ENCODE results near the gene TKTL1.

The TKTL1 gene

DNA sequence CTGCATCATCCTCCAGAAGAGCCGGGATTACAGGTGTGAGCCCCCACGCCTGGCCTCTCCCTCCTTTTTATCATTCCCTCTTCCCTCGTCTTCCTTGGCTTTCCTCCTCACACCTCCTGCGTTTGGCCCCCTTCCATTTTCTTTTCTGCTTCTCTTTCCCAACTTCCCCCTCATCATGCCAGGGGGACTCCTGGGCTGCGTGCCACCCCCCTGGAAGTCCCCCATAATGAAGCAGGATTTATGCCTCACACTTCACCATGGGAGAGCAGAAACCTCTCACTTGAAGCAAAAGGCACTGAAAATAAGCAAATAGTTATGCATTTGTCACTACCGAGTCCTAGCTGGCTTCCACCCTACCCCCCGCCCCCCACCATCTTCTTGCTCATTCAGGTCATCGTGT is 7.9 kb downstream of the TKTL1 start:
- TF ChIP-seq POLR2A (IDR thresholded peaks at IDR 0.05; ENCODE audit: low read depth, low read length) = no peak
- FAIRE-seq (no peak), DNase-seq (ENCODE audit: insufficient read length, low spot score) (no peak)

DNA sequence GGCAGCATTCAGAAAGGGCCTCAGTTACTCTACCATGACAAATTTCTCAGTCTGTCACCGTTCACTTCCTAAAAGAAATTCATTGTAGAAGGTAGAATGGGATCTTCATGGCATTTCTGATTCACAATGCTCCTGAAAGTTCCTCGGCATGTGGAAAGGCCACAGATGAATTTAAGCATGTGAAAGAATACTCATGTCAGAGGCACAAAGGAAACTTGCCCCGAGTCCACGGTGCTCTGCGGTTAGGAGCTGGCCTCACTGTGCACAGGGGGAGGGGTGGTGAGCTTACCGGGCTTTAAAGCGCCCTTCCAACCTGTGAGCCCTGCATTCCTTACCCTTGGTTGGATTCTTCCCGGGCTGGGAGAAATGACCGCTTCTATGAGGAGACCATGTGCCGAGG is 9.3 kb downstream of the TKTL1 start:
- DNase-seq (ENCODE audit: insufficient read length, low spot score) (no peak), FAIRE-seq (no peak)
- no peak for TF ChIP-seq POLR2A (IDR thresholded peaks at IDR 0.05; ENCODE audit: low read depth, low read length)

DNA sequence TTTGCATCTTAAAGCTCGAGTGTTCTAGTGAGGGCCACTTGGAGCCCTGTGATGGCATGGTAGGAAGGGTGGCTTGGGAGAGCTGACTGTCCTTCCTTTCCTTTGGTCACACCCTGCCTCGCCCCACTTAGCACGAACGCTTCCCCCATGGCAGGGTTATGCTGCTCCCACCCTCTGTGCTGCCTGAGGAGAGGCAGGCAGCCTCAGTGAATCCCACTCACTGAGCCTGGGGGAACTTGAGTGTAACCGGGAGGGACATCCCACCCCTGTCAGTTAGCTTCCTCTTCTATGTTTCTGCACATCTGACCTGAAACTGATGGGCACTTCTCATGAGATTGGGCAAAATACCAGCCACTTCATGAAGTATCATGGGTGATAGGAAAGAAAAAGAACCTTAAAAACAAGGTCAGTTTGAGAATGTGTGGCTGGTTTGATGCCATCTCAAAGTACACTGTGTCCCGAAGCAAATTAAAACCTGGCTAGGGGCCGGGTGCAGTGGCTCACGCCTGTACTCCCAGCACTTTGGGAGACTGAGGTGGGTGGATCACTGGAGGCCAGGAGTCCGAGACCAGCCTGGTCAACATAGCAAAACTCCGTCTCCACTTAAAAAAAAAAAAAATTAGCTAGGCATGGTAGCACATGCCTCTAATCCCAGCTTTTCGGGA is 10.1 kb downstream of the TKTL1 start:
- FAIRE-seq = no peak
- no peak for TF ChIP-seq POLR2A (IDR thresholded peaks at IDR 0.05; ENCODE audit: low read depth, low read length)
- DNase-seq (ENCODE audit: insufficient read length, low spot score) = no peak

DNA sequence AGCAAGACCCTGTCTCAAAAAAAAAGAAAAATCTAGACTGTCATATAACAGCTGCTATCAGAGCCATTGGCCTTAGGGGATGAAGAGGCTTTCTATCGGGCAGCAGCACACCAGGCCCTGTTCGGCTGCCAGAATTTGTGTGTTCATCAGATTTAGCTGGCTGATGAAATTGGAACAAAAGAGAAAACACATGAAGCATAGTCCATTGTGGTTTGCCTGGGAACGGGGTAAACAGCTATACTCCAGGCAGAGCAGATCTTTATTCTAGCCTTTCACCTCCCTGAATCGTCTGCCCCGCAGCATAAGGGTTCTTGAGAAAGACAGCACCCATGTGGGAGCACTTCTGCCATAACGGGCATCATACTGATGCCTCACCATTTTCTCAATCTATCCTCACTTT is 11.6 kb downstream of the TKTL1 start:
- no peak for FAIRE-seq
- DNase-seq (ENCODE audit: insufficient read length, low spot score) = no peak
- no peak for TF ChIP-seq POLR2A (IDR thresholded peaks at IDR 0.05; ENCODE audit: low read depth, low read length)

DNA sequence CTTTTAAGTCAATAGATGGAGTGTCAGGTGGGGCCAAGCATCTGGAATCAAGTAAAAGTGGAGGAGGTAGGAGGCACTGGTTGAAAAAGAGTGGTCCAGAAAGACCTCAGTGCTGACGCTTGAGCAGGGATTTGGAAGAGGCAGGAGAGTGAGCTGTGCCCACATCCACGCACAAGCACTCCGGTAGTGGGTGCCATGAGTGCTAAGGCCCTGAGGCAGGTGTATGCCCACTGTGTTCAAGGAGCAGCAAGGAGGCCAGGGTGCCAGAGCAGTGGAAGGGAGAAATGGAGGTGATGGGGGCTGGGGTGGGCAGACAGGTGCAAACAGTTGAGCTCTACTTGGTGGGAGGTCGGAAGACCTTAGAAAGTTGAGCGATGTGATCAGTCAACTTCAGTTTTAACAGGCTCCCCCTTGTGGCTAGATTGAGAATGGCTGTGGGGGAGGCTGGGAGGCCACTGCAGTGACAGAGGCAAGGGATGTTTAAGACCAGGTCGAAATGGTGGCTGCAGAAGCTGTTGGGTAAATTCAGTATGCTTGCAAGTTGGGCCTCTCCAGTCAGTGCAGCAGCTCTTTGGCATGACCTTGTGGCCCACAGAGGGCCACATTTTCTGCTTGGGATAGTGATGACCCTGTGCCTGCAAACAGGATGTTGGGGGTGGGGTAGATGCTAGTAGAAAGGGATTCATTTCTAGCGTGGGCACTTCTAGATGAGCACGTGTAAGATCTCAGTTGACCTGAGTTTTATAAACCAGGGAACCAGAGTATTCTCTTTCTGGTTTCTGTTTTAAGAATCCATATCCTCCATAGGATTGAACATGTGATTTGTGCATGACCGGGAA is 12.7 kb downstream of the TKTL1 start:
- FAIRE-seq (peak; percentile 61), DNase-seq (ENCODE audit: insufficient read length, low spot score) (peak; percentile 31)
- TF ChIP-seq POLR2A (IDR thresholded peaks at IDR 0.05; ENCODE audit: low read depth, low read length) = no peak

DNA sequence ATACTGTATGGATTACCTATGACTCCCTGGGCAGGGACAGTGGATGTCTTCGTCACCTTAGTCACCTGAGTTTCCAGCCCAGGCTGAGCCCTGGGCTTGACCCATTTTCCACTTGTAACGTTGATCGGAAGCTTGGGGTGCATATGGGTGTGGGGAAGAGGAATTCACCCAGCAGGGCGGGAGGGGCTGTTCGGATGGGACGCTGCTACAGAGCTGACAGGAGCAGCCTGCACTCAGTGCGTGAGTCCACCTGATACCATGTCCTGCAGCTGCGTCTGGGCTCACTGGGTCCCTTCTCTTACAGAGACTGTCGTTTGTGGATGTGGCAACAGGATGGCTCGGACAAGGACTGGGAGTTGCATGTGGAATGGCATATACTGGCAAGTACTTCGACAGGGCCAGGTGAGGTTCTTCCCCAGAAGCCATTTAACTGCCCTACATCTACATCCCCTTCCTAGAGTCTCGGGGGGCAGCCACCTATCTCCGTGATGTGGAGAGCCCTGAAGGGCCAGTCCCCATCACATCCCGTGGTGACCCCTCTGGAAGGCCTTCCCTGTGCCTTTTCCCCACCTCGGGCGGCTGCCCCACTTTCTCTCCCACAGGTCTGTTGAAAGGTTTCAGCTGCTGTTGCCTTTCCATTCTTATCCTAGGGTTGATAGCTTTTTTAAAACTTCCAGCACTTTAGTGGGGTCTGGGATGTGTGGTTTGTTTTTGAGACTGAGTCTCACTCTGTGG is 13.6 kb downstream of the TKTL1 start:
- FAIRE-seq = no peak

DNA sequence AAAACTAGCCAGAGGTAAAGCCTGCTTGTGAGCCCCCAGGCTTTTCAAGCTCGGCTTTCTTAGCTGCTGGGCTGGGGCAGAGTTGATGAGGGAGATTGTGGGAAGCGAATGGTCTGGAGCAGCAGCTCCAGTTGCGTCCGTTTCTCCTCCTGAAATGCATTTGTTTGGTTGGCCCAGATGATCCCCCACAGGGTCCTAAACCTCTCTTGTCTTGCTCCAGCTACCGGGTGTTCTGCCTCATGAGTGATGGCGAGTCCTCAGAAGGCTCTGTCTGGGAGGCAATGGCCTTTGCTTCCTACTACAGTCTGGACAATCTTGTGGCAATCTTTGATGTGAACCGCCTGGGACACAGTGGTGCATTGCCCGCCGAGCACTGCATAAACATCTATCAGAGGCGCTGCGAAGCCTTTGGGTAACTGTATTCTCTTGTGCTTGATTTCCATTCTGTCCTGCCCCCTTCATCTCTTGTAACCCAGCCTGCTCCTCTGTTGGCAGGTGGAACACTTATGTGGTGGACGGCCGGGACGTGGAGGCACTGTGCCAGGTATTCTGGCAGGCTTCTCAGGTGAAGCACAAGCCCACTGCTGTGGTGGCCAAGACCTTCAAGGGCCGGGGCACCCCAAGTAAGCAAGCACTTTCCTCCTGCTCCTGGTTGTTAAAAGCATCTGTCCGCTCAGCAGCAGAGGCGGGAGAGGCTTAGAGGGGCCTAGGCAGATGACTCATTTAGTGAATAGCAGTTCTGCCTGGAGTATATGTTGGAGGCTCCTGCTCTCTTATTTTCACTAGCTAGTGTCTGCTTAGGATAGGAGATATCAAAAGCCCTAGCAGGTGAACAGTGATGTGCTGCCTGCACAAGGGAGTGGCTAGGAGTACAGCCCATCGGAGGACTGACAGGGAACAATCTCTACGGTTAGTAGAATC is 15.3 kb downstream of the TKTL1 start:
- no peak for FAIRE-seq
- no peak for TF ChIP-seq POLR2A (IDR thresholded peaks at IDR 0.05; ENCODE audit: low read depth, low read length)
- DNase-seq (ENCODE audit: insufficient read length, low spot score) = no peak

More for the DNA sequence above, 13.6 kb downstream of the TKTL1 start:
- TF ChIP-seq POLR2A (IDR thresholded peaks at IDR 0.05; ENCODE audit: low read depth, low read length) = no peak
- DNase-seq (ENCODE audit: insufficient read length, low spot score) = no peak

DNA sequence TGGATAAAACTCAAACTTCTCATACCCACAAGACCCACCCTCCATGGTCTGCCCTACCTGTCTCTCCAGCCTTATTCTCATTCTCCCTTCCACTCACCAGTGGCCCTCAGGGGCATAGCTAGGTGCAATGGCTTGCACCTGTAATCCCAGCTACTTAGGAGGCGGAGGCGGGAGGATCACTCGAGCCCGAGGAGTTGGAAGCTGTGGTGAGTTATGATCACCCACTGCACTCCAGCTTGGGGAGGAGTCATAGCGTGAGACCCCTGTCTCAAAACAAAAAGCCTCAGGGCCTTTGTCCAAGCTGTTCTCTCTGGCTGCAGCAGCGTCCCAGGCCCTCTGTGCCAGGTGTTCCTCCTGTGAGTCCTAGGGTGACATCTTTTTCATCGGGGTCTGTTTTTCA is 16.5 kb downstream of the TKTL1 start:
- DNase-seq (ENCODE audit: insufficient read length, low spot score) (no peak), FAIRE-seq (no peak)
- no peak for TF ChIP-seq POLR2A (IDR thresholded peaks at IDR 0.05; ENCODE audit: low read depth, low read length)

DNA sequence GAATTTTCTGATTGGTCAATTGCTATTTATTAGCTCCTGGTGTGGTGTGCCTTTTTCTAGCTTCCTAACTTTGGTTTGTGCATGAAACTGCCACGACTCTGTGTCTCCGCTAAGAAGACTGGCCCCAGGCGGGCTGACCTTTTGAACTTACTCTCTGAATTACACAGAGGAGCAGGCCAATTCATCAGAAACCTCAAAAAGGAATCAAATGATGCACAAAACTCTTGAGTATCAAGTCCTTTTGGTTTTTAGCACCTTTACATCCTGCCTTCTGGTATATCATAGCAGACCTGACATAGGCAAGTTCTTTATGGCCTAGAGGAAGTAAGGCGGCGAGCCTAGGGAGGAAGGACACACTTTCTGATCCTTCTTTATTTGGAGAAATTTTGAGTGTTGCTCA is 17.6 kb downstream of the TKTL1 start:
- FAIRE-seq = no peak
- TF ChIP-seq POLR2A (IDR thresholded peaks at IDR 0.05; ENCODE audit: low read depth, low read length) = no peak
- DNase-seq (ENCODE audit: insufficient read length, low spot score) = no peak

DNA sequence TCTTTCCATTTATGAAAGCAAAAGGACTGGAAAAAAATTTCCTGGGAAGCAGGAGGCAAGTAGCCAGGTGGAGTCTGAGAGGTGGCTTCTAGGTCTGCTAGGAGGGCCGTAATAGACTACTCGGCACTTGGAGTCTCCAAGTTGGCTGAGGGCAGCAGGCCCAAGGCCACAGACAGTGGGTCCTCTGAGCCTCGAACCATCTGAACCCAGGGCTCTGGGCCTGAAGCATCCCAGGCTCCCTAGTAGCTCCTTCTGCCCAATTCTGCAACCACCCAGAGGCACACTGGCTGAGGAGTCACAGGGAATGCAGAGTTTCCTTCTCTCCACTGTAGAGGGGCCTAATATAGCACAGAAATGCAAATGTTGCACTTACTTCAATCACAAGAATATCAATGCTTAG is 19.8 kb downstream of the TKTL1 start:
- no peak for DNase-seq (ENCODE audit: insufficient read length, low spot score)
- TF ChIP-seq POLR2A (IDR thresholded peaks at IDR 0.05; ENCODE audit: low read depth, low read length) = no peak
- FAIRE-seq = no peak

DNA sequence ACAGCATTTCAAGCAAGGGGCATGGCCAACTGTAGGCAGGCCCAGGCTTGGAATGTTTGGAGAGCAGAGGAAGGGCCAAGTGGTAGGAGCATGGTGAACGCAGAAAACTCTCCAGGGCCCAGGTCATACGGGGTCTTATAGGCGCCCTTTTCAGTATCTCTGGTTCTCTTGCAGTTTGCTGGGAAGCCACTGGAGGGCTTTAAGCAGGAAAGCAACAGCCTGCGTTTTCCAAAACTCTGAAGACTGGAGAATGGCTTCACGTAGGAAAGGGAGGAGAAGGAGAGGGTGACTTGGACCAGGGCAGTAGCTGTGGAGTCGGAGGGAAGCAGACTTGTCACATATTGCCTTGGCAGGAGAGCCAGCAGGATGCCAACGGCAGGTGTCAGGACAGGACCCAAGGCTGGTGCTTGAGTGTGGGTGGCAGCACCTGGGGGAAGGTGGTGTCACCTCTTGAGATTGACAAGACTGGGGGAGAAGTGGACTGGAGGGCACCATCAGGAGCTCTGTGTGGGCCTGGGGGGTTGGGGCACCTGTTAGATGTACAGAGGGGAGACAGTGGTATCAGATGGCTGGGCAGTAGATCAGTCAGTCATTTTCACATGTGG is 21.9 kb downstream of the TKTL1 start:
- no peak for TF ChIP-seq POLR2A (IDR thresholded peaks at IDR 0.05; ENCODE audit: low read depth, low read length)
- DNase-seq (ENCODE audit: insufficient read length, low spot score) (no peak), FAIRE-seq (no peak)

DNA sequence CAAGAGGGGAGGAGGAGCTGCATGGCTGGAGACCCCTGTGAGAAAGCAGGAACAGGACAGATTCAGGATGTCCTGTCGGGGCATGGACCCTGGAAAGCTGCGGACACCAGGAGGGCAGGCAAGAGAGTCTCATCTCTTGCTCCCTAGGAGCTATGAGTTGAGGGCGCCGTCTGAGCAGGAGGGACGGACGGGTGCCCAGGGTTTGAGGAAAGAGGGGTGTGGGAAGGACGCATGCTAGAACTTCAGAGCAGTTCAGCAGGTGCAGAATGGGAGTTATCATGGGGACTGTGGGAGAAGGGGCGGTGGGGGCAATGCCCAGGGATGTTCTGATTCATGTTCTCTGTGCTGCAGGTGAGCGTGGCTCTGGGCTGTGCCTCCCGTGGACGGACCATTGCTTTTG is 24.8 kb downstream of the TKTL1 start:
- FAIRE-seq = no peak

DNA sequence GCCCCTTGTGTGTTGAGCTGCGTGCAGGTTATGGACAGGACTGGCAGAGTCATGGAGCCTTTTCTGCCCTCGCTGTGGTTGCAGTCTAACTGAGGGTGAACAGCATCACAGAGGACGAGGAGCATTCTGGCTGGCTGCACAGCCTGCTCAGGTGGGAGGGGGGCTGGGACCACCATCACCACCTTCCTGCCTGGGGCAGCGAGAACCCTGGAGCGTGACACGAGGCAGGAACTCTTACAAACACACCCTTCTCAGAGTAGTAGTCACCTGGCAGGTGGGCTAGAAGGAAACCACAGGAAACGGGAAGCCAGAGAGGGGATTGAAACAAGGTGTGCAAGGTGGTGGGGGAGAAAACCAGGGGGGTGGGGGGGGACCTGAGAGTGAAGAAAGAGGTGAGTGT is 25.6 kb downstream of the TKTL1 start:
- no peak for FAIRE-seq
- no peak for TF ChIP-seq POLR2A (IDR thresholded peaks at IDR 0.05; ENCODE audit: low read depth, low read length)
- no peak for DNase-seq (ENCODE audit: insufficient read length, low spot score)

More for the DNA sequence above, 24.8 kb downstream of the TKTL1 start:
- no peak for TF ChIP-seq POLR2A (IDR thresholded peaks at IDR 0.05; ENCODE audit: low read depth, low read length)
- no peak for DNase-seq (ENCODE audit: insufficient read length, low spot score)
